H1 (cell line): ENCODE data around the gene CD79A. TPM values are rescaled to one million over a fixed set of nuclear protein-coding genes. Genes with fewer than 3 reads are reported as not detected.

ENCODE experiments used
- CTCF ChIA-PET: fragments of 300-600 bp; sonication (Branson Sonifier 250); formaldehyde crosslinking; loops from one replicate; lab custom pipeline; 2021; ENCODE audit not compliant: partially characterized antibody; lab: Charles Lee
- POLR2A ChIA-PET: fragments of 300-600 bp; sonication (Branson Sonifier 250); formaldehyde crosslinking; loops from one replicate; lab custom pipeline; 2021; ENCODE audit warnings: inconsistent platforms; ENCODE audit not compliant: partially characterized antibody; lab: Charles Lee
- DNase-seq, 2 experiments: peaks; one replicate each; pipeline versions ENCODE4 v3.0.0 to v3.0.0-alpha.2; 2010 to 2022; ENCODE audit warnings: low spot score in 2 of 2, low read depth in 1 of 2, mixed read lengths in 1 of 2
- FAIRE-seq: peaks from 2 replicates; lab custom pipeline; 2011; peaks lifted over from hg19 to GRCh38; lab: Jason Lieb, UNC
- H2AFZ ChIP-seq: 2 replicates; pipeline ENCODE4 v1.8.1; 2012; ENCODE audit warnings: low read length, inconsistent platforms
- H2AK5ac ChIP-seq: 2 replicates; pipeline ENCODE4 v1.6.1; 2013; ENCODE audit warnings: low read depth, low read length
- H2BK120ac ChIP-seq: replicated peaks from 2 replicates; pipeline ENCODE3; 2013; ENCODE audit warnings: low read depth, low read length, inconsistent platforms
- H2BK12ac ChIP-seq: 2 replicates; pipeline ENCODE4 v1.6.1; 2013; ENCODE audit warnings: low read depth, low read length
- H2BK15ac ChIP-seq: 2 replicates; pipeline ENCODE4 v1.6.1; 2013; ENCODE audit warnings: low read length
- H2BK20ac ChIP-seq: 2 replicates; pipeline ENCODE4 v1.6.1; 2013; ENCODE audit warnings: low read length
- H2BK5ac ChIP-seq: 2 replicates; pipeline ENCODE4 v1.6.1; 2013; ENCODE audit warnings: low read depth, low read length
- H3K14ac ChIP-seq: 2 replicates; pipeline ENCODE4 v1.6.1; 2013; ENCODE audit warnings: inconsistent platforms; ENCODE audit not compliant: insufficient read length
- H3K18ac ChIP-seq: 2 replicates; pipeline ENCODE4 v1.6.1; 2013; ENCODE audit warnings: low read length; ENCODE audit errors: extremely low read depth
- H3K23ac ChIP-seq: 2 replicates; pipeline ENCODE4 v1.6.1; 2013; ENCODE audit warnings: inconsistent platforms; ENCODE audit not compliant: insufficient read length
- H3K23me2 ChIP-seq: 2 replicates; pipeline ENCODE4 v1.6.1; 2013; ENCODE audit warnings: low read depth, low read length
- H3K27ac ChIP-seq: 2 replicates; pipeline ENCODE4 v1.6.1; 2011; ENCODE audit warnings: low read depth, low read length, inconsistent platforms
- H3K27me3 ChIP-seq, 4 experiments: replicated peaks in 1 of 4; 1 replicate in 1 of 4; 2 replicates in 3 of 4; pipeline versions ENCODE4 v1.6.1 to v1.8.1; 2011 to 2013; ENCODE audit warnings: low read length in 3 of 4, mild to moderate bottlenecking in 3 of 4, inconsistent platforms in 2 of 4, mixed read lengths in 2 of 4, moderate library complexity in 1 of 4; ENCODE audit not compliant: control insufficient read depth in 3 of 4, insufficient read depth in 3 of 4; ENCODE audit errors: extremely low read depth in 1 of 4
- H3K36me3 ChIP-seq, 4 experiments: 2 replicates each; pipeline versions ENCODE4 v1.6.1 to v1.8.1; 2011 to 2013; ENCODE audit warnings: mild to moderate bottlenecking in 4 of 4, low read length in 3 of 4, moderate library complexity in 2 of 4, control low read depth in 1 of 4, inconsistent platforms in 1 of 4; ENCODE audit not compliant: insufficient read depth in 4 of 4, control insufficient read depth in 2 of 4
- H3K4ac ChIP-seq: replicated peaks from 2 replicates; pipeline ENCODE3; 2013; ENCODE audit warnings: low read length, low read depth, mixed read lengths, inconsistent platforms; ENCODE audit not compliant: insufficient read length
- H3K4me1 ChIP-seq, 4 experiments: replicated peaks in 1 of 4; 1 replicate in 1 of 4; 2 replicates in 3 of 4; pipeline versions ENCODE4 v1.6.1 to v1.8.1; 2011 to 2013; ENCODE audit warnings: low read length in 3 of 4, inconsistent platforms in 2 of 4, mixed read lengths in 1 of 4; ENCODE audit not compliant: insufficient read depth in 4 of 4, control insufficient read depth in 3 of 4
- H3K4me2 ChIP-seq, 2 experiments: 2 replicates each; pipeline versions ENCODE4 v1.6.1 to v1.8.1; 2011 to 2013; ENCODE audit warnings: low read depth in 2 of 2, low read length in 2 of 2, control low read depth in 1 of 2, inconsistent platforms in 1 of 2, mild to moderate bottlenecking in 1 of 2; ENCODE audit not compliant: insufficient read depth in 1 of 2
- H3K4me3 ChIP-seq, 4 experiments: fragments of 200-600, 300-600 bp in 1 of 4; sonication (generic), shearing (Covaris generic), sonication (Bioruptor Twin) in 1 of 4; 2 replicates each; pipeline versions ENCODE4 v1.5.1 to v1.8.1; 2011 to 2016; ENCODE audit warnings: low read length in 4 of 4, low read depth in 3 of 4, control low read depth in 2 of 4, inconsistent platforms in 2 of 4, mild to moderate bottlenecking in 2 of 4, mixed read lengths in 1 of 4, moderate library complexity in 1 of 4; ENCODE audit not compliant: insufficient read depth in 2 of 4; ENCODE audit errors: extremely low read depth in 1 of 4
- H3K56ac ChIP-seq: replicated peaks from 2 replicates; pipeline ENCODE3; 2013; ENCODE audit warnings: low read depth, mild to moderate bottlenecking, mixed read lengths, low read length, inconsistent platforms; ENCODE audit not compliant: insufficient read length
- H3K79me1 ChIP-seq: 2 replicates; pipeline ENCODE4 v1.6.1; 2013; ENCODE audit warnings: low read depth, low read length, control low read depth
- H3K79me2 ChIP-seq, 2 experiments: 2 replicates each; pipeline versions ENCODE4 v1.6.1 to v1.8.1; 2012 to 2013; ENCODE audit warnings: low read length in 2 of 2, mild to moderate bottlenecking in 2 of 2, inconsistent platforms in 1 of 2; ENCODE audit not compliant: insufficient read depth in 2 of 2, control insufficient read depth in 1 of 2
- H3K9ac ChIP-seq, 4 experiments: replicated peaks in 1 of 4; 1 replicate in 1 of 4; 2 replicates in 3 of 4; pipeline versions ENCODE4 v1.6.1 to v1.8.1; 2011 to 2013; ENCODE audit warnings: low read depth in 3 of 4, low read length in 3 of 4, control low read depth in 2 of 4, mild to moderate bottlenecking in 2 of 4, moderate library complexity in 2 of 4, inconsistent platforms in 1 of 4; ENCODE audit errors: extremely low read depth in 1 of 4
- H3K9me3 ChIP-seq, 2 experiments: 2 replicates each; pipeline versions ENCODE4 v1.6.1 to v1.8.1; 2012 to 2013; ENCODE audit warnings: mild to moderate bottlenecking in 2 of 2, moderate library complexity in 2 of 2, control low read depth in 1 of 2, inconsistent platforms in 1 of 2, low read depth in 1 of 2, low read length in 1 of 2, mixed read lengths in 1 of 2; ENCODE audit not compliant: insufficient read depth in 2 of 2
- H4K20me1 ChIP-seq, 2 experiments: replicated peaks in 1 of 2; 2 replicates each; pipeline versions ENCODE3 to v1.8.1; 2011 to 2013; ENCODE audit warnings: inconsistent platforms in 2 of 2, low read length in 2 of 2, mild to moderate bottlenecking in 1 of 2; ENCODE audit not compliant: insufficient read depth in 2 of 2, control insufficient read depth in 1 of 2
- H4K5ac ChIP-seq: 2 replicates; pipeline ENCODE4 v1.6.1; 2013; ENCODE audit warnings: low read length, low read depth, mixed read lengths, inconsistent platforms; ENCODE audit not compliant: insufficient read length
- H4K8ac ChIP-seq: 2 replicates; pipeline ENCODE4 v1.8.0; 2013; ENCODE audit warnings: mild to moderate bottlenecking, moderate library complexity, low read length, inconsistent platforms; ENCODE audit not compliant: insufficient read depth; ENCODE audit errors: extremely low read depth
- H4K91ac ChIP-seq: replicated peaks from 2 replicates; pipeline ENCODE3; 2013; ENCODE audit warnings: low read length, mixed read lengths, inconsistent platforms; ENCODE audit not compliant: insufficient read length
- EP300 ChIP-seq, 2 experiments: IDR thresholded peaks; 1 replicate in 1 of 2; 2 replicates in 1 of 2; pipeline ENCODE4 v1.6.1; 2011 to 2012; ENCODE audit warnings: low read depth in 2 of 2, low read length in 2 of 2, mild to moderate bottlenecking in 2 of 2, borderline replicate concordance in 1 of 2, inconsistent platforms in 1 of 2, moderate library complexity in 1 of 2
- EZH2 ChIP-seq: fragments of 200-600 bp; sonication (generic); IDR thresholded peaks from 2 replicates; pipeline ENCODE4 v1.7.1; 2012; ENCODE audit warnings: low read depth, mild to moderate bottlenecking, moderate library complexity, low read length, inconsistent platforms; ENCODE audit not compliant: severe bottlenecking
- NANOG ChIP-seq: IDR thresholded peaks from 2 replicates; pipeline ENCODE4 v1.6.1; 2011; ENCODE audit warnings: low read length, low read depth, mild to moderate bottlenecking, inconsistent platforms; ENCODE audit not compliant: insufficient read depth, poor library complexity, severe bottlenecking
- WGBS, 2 experiments: shearing (Covaris generic) in 1 of 2; methylation state at CpG; one replicate each; pipeline versions ENCODE4 v1.1.6 to v1.1.7; 2013 to 2015; ENCODE audit warnings: low lambda C conversion rate in 2 of 2, mixed read lengths in 2 of 2, inconsistent platforms in 1 of 2, low coverage in 1 of 2, missing lambda C conversion rate in 1 of 2; ENCODE audit not compliant: insufficient replicate concordance in 2 of 2, insufficient coverage in 1 of 2, insufficient read length in 1 of 2; ENCODE audit errors: extremely low coverage in 1 of 2, missing lambda C conversion rate in 1 of 2; 5-methylcytosine and 5-hydroxymethylcytosine counted together
- polyA plus RNA-seq, 7 experiments: library from polyadenylated mRNA; depleted of rRNA in 3 of 7; stranded (reverse) in 5 of 7; unstranded in 2 of 7; fragments of >200 nt in 5 of 7; fragments of 200-250 nt in 2 of 7; gene quantifications; 1 replicate in 5 of 7; 2 replicates in 1 of 7; 4 replicates in 1 of 7; pipeline versions ENCODE4 v1.2.1 to v1.2.3, GENCODE V29; 2011 to 2013; ENCODE audit warnings: missing spikeins in 2 of 7, mixed read lengths in 2 of 7
- total RNA-seq: library from RNA; stranded (reverse); fragmentation: NEBNext Ultra II Directional; extraction: Animal tissue kit (Norgen Biotek cat#: 25700); gene quantifications from 2 replicates; pipeline ENCODE4 v1.2.1, GENCODE V29; 2021
- TF ChIP-seq, protein P1 (sequence below): IDR thresholded peaks from 2 replicates; pipeline ENCODE4 v1.6.1; 2011; ENCODE audit warnings: low read depth, mild to moderate bottlenecking, low read length; ENCODE audit not compliant: insufficient read depth

Gene CD79A
- total and polyA plus RNA-seq, 2 of the 8 experiments (the other 6 are each of a cell fraction or from before 2014, with no cell fraction given): 0.54 to 0.77 TPM

DNA sequence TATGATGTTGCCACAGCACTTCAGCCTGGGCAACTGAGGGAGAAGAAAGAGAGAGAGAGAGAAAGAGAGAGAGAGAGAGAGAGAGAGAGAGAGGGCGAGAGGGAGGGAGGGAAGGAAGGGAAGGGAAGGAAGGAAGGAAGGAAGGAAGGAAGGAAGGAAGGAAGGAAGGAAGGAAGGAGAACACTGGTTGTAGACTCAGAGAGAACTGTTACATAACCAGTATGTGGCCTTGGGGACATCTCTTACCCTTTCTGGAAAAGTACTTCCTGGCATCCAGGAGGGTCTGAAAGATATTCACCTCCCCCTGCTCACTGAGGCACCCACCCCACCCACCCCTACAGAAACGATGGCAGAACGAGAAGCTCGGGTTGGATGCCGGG lies 3.2 kb downstream of the CD79A start:
- no peak overlapping the region for H3K27ac ChIP-seq
- no peak overlapping the region for H2BK120ac ChIP-seq
- no peak overlapping the region for H3K9ac ChIP-seq
- H3K18ac ChIP-seq: no peak overlapping the region
- CTCF ChIA-PET: interaction anchor here (0.7 to 1.6 kb wide), 4 partner anchors 48 to 508 kb away, joined by 3 to 4 read pairs (median 3); partner anchors contain the start of gene ERFL
- H4K91ac ChIP-seq: no peak overlapping the region
- no peaks in the 10 kb centered on the region for H3K36me3 ChIP-seq
- peaks cover 0 to 5% (median 2%) of the 10 kb centered on the region in 4 experiments; a peak in 5 of 7 replicates for H3K4me1 ChIP-seq
- H3K56ac ChIP-seq: no peak overlapping the region
- no peaks in the 10 kb centered on the region for H4K20me1 ChIP-seq
- FAIRE-seq (no peak), DNase-seq (no peak)
- peaks cover 0 to 3% of the 10 kb centered on the region in 2 experiments; a peak in 1 of 4 replicates for H3K79me2 ChIP-seq
- no peaks in the 10 kb centered on the region for H3K9me3 ChIP-seq
- no peak overlapping the region for H4K5ac ChIP-seq
- H2BK20ac ChIP-seq: no peak overlapping the region
- peaks cover 2% of the 10 kb centered on the region; the same call in 1 of the 2 replicates for H3K79me1 ChIP-seq
- H4K8ac ChIP-seq: no peak overlapping the region
- no peak overlapping the region for H3K23ac ChIP-seq
- no peak overlapping the region for H2BK15ac ChIP-seq
- H3K4ac ChIP-seq: no peak overlapping the region
- no peak overlapping the region for H2AFZ ChIP-seq
- H3K4me3 ChIP-seq: no peak overlapping the region
- no peak overlapping the region for H2AK5ac ChIP-seq
- 80% methylated on average over 5 of the region's 5 CpGs; no CpG with 5 or more reads in 1 of the 2 experiments for WGBS, 2 experiments
- H2BK5ac ChIP-seq: no peak overlapping the region
- no peak overlapping the region for H3K14ac ChIP-seq
- peaks cover 1 to 19% (median 17%) of the 10 kb centered on the region in 4 experiments; a peak in 6 of 7 replicates for H3K27me3 ChIP-seq
- H3K4me2 ChIP-seq: no peak overlapping the region
- no peak overlapping the region for H2BK12ac ChIP-seq
- H3K23me2 ChIP-seq: peaks cover 16% of the 10 kb centered on the region; the same call in 1 of the 2 replicates
- POLR2A ChIA-PET: interaction anchor here (0.7 to 13.9 kb wide), 4 partner anchors 12 to 441 kb away, joined by 4 to 298 read pairs (median 6); partner anchors contain the start of gene RPS19
- TF ChIP-seq, protein P1, sequence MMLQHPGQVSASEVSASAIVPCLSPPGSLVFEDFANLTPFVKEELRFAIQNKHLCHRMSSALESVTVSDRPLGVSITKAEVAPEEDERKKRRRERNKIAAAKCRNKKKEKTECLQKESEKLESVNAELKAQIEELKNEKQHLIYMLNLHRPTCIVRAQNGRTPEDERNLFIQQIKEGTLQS: no peak
- no peak for TF ChIP-seq EP300 (IDR thresholded peaks at IDR 0.05; ENCODE audit: borderline replicate concordance in 1 of 2, low read depth in 2 of 2, low read length in 2 of 2)
- no peak for TF ChIP-seq NANOG
- TF ChIP-seq EZH2: no peak
